ENCODE results near the gene SLC17A2. TPM values are rescaled to one million over a fixed set of nuclear protein-coding genes. Genes with fewer than 3 reads are reported as not detected.

SLC17A2 gene
- polyA plus RNA-seq, 1 donor = 0.86 TPM

DNA sequence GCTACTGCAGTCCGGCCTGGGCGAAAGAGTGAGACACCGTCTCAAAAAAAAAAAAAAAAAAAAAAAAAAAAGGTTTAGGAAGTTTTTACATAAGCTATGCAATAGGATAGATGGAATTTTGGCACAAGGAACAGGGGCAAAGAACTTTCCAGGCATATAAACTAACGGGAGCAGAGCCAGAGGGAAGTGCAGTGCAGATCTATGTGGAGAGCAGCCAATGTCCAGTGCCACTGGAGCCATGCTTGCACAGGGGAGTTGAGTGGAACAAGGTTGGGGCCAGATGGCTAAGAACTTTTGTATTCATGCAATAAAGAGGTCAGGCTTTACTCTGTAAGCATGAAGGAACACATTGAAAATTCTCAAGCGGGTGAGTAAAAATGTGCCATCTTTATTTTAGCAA, 10.8 kb downstream of the SLC17A2 start:
- DNase-seq = no peak

- DNase-seq = no peak
Observed at GRCh38 chr6:25918083-25918683, 12.3 kb downstream of the SLC17A2 start.

- no peak for DNase-seq
Observed at GRCh38 chr6:25916789-25917490, 13.6 kb downstream of the SLC17A2 start.

DNA sequence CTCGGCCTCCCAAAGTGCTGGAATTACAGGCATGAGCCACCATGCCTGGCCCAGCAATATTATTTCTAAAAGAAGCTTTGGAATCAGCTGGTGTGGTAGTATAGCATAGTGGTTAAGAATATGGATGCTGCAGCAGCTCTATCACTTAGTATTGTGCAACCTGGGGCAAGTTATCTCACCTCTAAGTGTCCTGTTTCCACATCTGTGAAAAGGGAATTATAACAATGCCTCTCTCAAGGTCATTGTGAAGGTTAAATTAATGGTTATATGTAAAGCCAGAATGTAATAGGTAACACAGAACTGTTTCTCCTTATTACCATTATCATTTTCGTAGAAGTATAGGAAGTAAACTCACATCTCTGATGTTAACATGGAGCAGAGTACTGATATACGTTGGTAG, 14.2 kb downstream of the SLC17A2 start:
- DNase-seq = no peak

DNA sequence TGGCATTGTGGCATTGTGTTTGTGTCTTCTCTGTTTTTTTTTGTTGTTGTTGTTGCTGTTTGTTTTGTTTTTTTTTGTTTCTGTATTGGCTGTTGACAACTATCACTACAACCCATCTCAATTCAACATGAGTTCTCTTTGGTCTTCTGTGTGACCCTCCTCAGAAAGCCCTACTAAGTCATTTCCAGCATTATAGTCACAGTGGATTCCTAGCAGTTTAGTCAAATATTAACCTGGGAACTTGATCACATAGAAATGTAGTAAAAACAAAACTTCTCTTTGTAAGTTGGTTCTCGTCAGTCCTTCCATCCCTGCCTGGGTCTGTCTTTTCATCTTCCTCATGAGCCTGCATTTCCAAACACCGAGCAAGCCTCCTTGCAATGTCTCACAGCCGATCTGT, 16.8 kb downstream of the SLC17A2 start:
- DNase-seq = no peak

DNA sequence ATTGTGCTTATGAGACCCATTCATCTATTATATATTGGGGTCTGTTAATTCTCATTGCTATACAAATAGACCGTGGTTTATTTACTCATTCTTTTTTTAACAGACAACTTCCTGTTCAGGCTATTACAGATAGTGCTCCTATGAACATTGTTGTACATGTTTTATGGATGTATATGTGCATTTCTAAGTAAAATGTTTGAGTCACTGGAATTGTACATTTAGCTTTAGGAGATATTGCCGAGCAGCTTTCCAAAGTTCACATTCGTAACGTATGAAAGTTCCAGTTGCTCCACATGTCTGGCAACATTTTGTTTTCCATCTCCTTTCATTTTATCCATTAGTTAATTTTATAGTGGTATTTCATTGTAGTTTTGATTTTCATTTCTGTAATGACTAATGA, 19.1 kb downstream of the SLC17A2 start:
- DNase-seq = no peak

DNA sequence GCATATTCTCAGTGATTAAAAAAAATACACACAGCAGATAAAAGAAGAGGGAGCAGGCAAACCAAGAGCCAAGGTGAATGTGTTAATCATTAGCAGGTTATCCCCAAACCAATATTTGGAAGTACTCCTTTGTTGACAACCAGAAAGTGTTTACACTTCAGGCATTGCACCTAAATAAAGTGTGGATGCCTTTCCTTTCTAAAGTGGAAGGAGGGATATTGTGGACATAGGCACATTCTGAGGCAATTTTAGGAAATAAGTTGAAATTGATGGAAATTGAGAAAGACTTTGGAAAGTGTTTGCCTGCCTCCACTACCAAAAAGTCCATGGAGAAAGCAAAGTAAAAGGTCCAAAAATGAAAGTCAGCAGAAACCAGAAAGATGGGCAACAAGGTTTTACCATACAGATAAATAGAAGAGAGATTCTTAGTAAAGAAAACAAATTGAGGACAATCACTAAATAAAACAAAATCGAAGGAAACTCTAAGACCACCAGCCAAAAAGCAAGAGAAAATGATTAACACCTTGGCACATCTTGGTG, 22.9 kb downstream of the SLC17A2 start:
- DNase-seq = no peak

DNA sequence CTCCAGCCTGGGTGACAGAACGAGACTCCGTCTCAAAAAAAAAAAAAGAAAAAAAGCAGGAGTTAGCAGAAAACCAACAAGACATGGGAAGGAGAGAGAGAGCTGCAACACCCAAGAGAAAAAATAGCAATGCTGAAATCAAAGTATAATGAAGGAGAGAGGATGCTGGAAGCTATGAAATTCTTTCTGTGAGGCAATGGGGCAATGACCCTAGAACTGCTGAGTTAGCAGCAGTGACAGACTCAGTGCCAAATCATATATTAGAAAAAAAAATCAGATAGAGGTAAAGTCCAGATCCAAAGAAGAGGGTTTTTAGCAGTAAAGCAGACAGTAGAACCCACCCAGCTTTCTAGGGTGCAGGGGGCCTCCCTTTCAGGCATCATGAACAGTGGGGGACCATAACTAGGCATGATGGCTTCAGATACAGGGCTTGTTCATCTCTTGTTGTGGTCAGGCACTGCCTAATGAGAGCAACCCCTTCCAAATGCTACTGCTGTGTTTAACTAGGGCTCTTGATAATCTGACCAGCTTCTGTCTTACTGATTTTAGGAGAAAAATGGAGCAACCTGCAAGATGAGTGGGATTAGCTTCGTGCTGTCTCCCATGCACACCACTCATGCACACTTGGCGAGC, 26.9 kb downstream of the SLC17A2 start:
- no peak for DNase-seq

DNA sequence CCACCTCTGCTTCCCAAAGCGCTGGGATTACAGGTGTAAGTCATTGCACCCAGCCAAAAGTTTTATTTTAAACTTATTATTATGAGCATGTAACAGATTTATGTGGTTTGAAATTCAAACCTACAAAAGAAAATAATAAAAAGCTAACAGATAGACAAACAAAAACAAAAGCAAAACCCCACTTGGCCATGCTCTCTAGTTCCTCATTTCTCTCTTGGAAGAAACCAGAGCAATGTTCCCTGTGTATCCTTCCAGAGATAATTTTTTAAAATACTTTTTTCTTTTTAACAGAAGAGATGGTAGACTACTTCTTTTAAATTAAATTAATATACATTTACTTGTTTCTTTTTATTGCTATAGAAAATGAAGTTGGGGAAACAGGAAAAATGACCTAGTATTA, 28.4 kb downstream of the SLC17A2 start:
- DNase-seq = no peak

DNA sequence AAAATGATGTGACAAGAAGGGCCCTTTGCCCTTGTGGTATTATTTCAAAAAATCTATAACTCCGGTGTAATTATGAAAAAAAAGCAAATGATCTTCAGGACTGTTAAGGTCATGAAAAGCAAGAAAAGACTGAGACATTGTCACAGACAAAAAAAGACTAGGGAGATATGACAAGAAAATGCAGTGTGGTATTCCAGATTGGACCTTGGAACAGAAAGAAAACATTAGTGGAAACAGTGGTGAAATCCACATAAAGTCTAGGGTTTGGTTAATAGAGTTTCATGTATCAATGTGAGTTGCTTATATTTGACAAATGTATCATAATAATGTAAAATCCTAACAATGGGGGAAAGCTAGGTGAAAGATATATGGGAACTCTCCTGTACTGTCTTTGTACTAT, 29.6 kb downstream of the SLC17A2 start:
- DNase-seq = no peak

- no peak for DNase-seq
Observed at GRCh38 chr6:25899580-25900408, 30.7 kb downstream of the SLC17A2 start.

GRCh38 chr6:25899123-25899522, 31.4 kb downstream of the SLC17A2 start:
- DNase-seq = peak; percentile 28

DNA sequence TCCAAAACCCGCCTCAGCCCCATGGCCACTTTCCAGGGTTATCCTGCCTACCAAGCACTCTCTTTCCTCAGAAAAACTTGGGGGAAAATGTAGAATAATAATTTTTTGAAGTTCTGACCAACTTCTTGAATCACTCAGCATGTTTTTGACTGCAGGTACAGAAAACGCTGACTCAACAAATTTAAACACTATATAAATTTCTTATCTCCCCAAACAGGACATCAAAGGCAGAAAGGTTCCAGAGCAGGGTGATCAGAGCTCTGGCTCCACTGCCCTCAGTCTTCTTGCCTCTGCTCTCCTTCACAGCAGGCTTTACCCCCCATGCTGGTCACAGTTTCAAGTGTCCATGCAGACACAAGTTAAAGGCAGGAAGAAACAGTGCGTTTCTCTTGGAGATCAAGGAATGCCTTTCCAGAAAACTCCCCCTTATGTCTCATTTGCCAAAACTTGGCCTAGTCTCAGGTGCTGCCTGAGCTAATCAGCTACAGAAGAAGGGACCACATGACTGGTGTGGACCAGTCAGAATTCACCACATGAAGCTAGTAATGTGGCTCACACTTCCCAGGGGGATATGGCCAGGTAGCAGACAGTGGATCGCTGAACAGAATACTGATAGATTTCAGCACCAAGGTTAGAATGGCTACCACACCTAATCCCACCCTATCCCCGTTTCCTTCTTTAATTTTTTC, 32.1 kb downstream of the SLC17A2 start:
- DNase-seq = no peak

- no peak for DNase-seq
Observed at GRCh38 chr6:25896252-25896651, 34.2 kb downstream of the SLC17A2 start.

- DNase-seq = no peak
Observed at GRCh38 chr6:25895771-25896170, 34.7 kb downstream of the SLC17A2 start.

DNA sequence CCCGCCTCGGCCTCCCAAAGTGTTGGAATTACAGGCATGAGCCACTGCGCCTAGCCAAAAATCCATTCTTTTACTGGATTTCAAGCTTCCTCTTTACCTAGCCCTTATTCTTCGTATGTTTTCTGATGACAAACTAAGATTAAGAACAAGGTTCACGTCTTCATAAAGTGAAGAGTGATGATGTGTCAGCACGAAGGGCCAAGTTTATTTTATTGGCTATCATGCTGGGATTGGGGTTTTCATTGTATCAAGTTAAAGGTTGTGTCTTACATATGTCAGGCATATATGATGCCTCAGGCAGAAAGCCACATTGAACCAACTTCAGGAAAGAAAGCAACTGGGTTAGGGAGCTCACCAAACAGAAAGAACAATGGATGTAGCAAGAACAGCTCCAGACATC, 36.7 kb downstream of the SLC17A2 start:
- DNase-seq = no peak

DNA sequence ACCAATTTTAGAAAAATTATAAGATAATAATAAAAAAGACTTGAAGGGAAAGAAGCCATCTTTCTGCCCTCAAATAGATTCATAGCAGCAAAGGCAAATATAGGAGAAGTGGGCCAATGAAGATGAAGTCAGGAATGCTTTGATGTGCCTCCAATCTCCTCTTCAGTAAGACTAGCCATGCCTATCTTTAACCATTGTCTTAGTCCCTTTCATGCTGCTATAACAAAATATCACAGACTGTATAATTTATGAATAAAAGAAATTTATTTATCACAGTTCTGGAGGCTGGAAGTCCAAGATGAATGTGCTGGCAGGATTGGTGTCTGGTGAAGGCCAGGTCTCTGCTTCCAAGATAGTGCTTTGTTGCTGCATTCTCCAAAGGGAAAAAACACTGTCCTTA, 37.6 kb downstream of the SLC17A2 start:
- DNase-seq = no peak

GRCh38 chr6:25889877-25890853, 40.3 kb downstream of the SLC17A2 start:
- peak; percentile 54 for DNase-seq

DNA sequence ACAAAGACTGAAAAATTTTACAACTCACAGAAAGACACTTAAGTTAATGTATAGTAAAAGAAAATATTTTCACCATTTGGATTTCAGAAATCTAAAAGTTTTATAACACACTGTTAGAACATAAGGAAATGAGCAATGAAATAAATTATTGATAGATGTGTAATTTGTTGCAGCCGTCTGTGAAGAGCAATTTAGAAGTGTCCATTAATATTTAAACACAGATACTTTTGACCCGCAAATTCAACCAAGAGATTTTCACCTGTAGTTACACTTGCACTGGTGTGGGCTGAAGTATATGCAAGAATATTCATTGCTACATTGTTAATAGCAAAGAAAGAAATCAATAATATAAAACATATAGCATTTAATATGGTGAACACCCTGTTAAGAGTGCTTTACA, 41.9 kb downstream of the SLC17A2 start:
- DNase-seq = no peak

- DNase-seq = no peak
Observed at GRCh38 chr6:25886066-25886465, 44.4 kb downstream of the SLC17A2 start.

- no peak for DNase-seq
Observed at GRCh38 chr6:25883991-25884390, 46.5 kb downstream of the SLC17A2 start.

Data from left kidney (tissue), 2 donors.